ENCODE data around the gene PTPDC1.

DNA sequence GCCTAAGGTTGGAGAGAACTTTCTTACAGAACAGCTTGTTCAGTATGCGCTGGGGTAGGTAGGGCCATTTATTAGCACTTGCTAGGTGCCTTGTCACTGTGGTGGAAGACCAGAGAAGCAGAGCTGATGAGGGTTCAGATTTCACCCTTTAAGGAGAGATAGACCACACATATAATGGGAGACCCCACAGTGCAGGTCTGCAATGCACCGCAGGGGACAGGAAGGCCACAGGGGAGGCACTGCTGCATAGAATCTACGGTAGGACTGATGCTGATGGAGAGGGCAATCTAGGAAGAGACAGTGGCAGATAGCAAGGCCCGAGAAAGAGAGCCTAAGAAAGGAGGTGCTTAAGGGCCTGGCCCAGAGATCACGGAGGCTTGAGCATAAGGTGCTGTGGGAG lies 64.2 kb downstream of the PTPDC1 start:
- TF ChIP-seq, protein P1, sequence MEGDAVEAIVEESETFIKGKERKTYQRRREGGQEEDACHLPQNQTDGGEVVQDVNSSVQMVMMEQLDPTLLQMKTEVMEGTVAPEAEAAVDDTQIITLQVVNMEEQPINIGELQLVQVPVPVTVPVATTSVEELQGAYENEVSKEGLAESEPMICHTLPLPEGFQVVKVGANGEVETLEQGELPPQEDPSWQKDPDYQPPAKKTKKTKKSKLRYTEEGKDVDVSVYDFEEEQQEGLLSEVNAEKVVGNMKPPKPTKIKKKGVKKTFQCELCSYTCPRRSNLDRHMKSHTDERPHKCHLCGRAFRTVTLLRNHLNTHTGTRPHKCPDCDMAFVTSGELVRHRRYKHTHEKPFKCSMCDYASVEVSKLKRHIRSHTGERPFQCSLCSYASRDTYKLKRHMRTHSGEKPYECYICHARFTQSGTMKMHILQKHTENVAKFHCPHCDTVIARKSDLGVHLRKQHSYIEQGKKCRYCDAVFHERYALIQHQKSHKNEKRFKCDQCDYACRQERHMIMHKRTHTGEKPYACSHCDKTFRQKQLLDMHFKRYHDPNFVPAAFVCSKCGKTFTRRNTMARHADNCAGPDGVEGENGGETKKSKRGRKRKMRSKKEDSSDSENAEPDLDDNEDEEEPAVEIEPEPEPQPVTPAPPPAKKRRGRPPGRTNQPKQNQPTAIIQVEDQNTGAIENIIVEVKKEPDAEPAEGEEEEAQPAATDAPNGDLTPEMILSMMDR (IDR thresholded peaks at IDR 0.05; ENCODE audit: low read depth, low read length) = no peak
- TF ChIP-seq EZH2phosphoT487 (IDR thresholded peaks at IDR 0.05; ENCODE audit: low read depth) = no peak

Measured in OCI-LY3 (cell line).